NCI-H1694 treated with DMSO at 0.1 percent for 48 hours (cell line): Measurements from ENCODE around the gene KCNJ14.

Source experiments
- DNase-seq: peaks from one replicate; lab custom pipeline; 2025; lab: John Stamatoyannopoulos, UW

Gene KCNJ14

DNA sequence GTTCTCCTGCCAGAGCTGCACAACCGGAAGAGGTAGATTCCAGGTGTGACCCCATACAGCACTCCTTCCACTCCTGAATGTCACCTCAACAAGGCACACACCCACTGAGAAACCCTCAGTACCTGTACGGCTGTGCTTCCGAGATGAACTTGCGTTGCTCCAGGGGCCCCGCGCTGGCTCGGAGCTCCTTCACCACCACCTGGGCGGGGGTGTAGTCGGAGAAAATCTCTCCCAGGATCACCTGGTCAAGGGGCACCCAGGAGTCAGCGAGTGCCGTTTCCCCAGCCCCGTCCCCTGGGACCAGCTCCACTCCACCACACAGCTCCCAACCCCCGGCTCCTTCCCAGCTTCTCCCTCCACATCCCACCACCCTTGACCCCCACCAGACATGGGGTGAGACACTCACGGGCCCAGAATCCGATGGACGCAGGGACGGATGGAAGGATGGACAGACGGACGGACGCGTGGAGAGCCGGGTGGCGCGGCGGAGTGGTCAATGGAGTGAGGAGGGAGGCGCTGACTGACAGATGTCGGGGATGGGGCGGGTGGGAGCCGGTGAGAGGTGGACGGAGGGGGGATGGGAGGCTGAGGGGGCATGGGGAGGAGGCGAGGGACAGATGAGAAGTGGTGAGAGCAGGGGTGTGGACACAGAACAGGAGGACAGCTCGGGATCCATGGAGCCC lies 53.5 kb downstream of the KCNJ14 start:
- DNase-seq, result no peak

DNA sequence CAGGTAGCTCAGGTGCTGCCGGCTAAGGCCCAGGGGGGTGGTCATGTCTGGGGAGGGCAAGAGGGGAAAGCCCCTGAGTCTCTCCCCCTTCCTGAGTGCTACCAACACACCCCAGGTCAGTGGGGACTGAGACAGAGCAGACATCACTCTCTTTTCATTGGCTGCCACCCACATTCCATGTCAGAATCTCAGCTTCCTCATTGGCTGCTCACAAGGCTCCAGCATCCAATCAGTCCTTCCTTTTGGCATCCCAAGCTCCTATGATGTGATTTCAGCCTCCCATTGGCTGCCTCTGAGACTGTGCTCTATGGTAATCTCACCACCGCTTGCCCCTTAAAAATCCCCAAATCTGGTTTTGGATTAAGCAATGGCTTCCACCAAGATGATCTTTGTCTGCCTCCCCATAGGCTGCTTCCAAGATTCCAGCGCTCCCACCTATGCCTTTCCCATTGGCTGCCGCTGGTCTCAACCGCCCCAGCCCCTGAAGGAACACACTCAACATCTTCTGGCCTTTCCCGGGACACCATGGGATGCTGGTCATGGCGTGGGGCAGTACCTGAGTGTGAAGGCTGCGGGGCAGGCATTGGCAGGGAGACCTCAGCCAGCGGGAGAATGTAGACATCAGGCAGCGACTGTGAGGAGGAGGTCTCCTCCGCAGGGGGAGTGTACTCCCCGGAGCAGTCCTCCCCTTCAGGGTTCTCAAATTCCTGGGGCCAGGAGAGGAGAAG lies 54.3 kb downstream of the KCNJ14 start:
- no peak for DNase-seq

GRCh38 chr19:48510421-48511268 lies 55.3 kb downstream of the KCNJ14 start:
- DNase-seq, result peak; percentile 67

GRCh38 chr19:48511321-48511731 lies 56.0 kb downstream of the KCNJ14 start:
- no peak for DNase-seq

GRCh38 chr19:48511800-48512503 lies 56.6 kb downstream of the KCNJ14 start, which contains the start of gene LMTK3:
LMTK3 (minus strand) TSS chr19:48511835; CDS start chr19:48511576, 259 bp downstream.
- DNase-seq, result peak; percentile 70

GRCh38 chr19:48512504-48513288 lies 57.3 kb downstream of the KCNJ14 start:
- DNase-seq, result no peak

GRCh38 chr19:48513289-48514122 lies 58.1 kb downstream of the KCNJ14 start:
- DNase-seq, result peak; percentile 78

DNA sequence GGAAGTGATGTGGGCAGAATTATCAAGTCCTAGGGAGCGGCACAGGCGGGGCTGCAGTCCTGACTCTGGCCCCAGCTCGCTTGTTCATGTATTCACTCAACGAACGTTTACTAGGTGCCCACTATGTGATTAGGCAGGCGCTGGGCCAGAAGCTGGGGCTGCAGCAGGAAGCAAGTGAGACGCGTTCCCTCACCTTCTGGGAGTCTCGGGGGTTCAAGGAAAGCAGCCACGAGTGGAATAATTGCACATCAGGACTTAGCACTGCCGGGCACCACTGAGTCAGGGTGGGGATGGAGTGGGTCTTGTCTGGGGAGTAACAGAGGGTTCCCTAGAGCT lies 58.7 kb downstream of the KCNJ14 start:
- no peak for DNase-seq

- no peak for DNase-seq
Measured at GRCh38 chr19:48516536-48516935, 61.2 kb downstream of the KCNJ14 start.
